ENCODE data around the gene UNC5B. TPM values are rescaled to one million over a fixed set of nuclear protein-coding genes. Genes with fewer than 3 reads are reported as not detected.
A peak's percentile ranks its signal among the peaks of the same experiment; 100 is the strongest.

Gene UNC5B
- total and polyA plus RNA-seq, 4 donors: 2.9 to 13.0 (median 8.5) TPM

- no peak overlapping the region for H3K27ac ChIP-seq (ENCODE audit: low read depth in 1 of 2, low read length in 2 of 2)
- no peaks in the 10 kb centered on the region for H3K27me3 ChIP-seq (ENCODE audit: control insufficient read depth in 1 of 2, insufficient read depth in 2 of 2, low read length in 1 of 2)
- H3K4me1 ChIP-seq (ENCODE audit: control insufficient read depth in 1 of 2, insufficient read depth in 2 of 2, low read length in 2 of 2): no peaks in the 10 kb centered on the region
- intact Hi-C loops (cut with DNase I): no loop called here
- H3K36me3 ChIP-seq (ENCODE audit: control insufficient read depth in 1 of 2, insufficient read depth in 2 of 2, low read length in 1 of 2): no peaks in the 10 kb centered on the region
- DNase-seq: no peak
- WGBS, 2 donors: 87 to 91% methylated on average over 7 to 8 of the region's 8 CpGs
- ATAC-seq (ENCODE audit: low FRiP score): no peak
- H3K9me3 ChIP-seq (ENCODE audit: control insufficient read depth, low read length): no peaks in the 10 kb centered on the region
- no peak overlapping the region for H3K4me3 ChIP-seq (ENCODE audit: low read length in 2 of 2)
Measured at GRCh38 chr10:71256661-71257318, 44.4 kb downstream of the UNC5B start.

DNA sequence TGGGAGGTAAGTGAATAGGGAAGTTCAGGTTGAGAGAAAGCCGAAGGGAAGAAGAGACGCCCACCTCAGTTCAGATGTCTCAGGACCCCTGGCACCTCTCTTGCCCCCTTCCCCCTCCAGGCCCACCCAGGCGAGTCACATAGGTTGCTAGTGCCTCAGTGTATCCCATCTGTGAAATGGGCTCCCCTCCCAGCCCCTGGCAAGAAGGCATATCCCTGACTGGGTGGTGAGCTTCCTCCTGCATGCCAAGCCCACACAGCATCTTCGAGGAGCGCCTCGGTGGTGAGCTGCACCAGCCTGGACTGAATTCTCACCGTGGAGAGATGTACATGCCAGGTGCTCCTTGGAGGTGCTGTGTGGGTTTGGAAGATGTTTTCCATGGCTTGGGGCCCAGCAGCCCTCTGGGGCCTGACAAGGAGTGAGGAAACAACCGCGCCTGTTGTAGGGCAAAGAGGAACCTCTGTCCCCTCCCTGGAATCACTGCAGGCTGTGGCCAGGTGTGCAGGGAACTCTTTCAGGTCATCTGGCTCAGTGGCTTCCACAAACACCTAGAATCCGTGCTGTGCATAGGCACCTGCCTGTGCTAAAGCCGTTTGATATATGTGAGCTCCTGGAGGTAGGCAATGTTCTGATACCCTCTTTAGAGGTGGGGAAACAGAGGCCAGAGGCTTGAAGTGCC, 45.1 kb downstream of the UNC5B start:
- ATAC-seq (ENCODE audit: low FRiP score) (no peak), DNase-seq (no peak)
- intact Hi-C loops (cut with DNase I): no loop called here
- H3K36me3 ChIP-seq (ENCODE audit: control insufficient read depth in 1 of 2, insufficient read depth in 2 of 2, low read length in 1 of 2): no peaks in the 10 kb centered on the region
- 90 to 96% methylated on average over 11 of the region's 11 CpGs for WGBS, 2 donors
- H3K4me3 ChIP-seq (ENCODE audit: low read length in 2 of 2): no peak overlapping the region
- no peaks in the 10 kb centered on the region for H3K4me1 ChIP-seq (ENCODE audit: control insufficient read depth in 1 of 2, insufficient read depth in 2 of 2, low read length in 2 of 2)
- H3K9me3 ChIP-seq (ENCODE audit: control insufficient read depth, low read length): no peaks in the 10 kb centered on the region
- no peak overlapping the region for H3K27ac ChIP-seq (ENCODE audit: low read depth in 1 of 2, low read length in 2 of 2)
- H3K27me3 ChIP-seq (ENCODE audit: control insufficient read depth in 1 of 2, insufficient read depth in 2 of 2, low read length in 1 of 2): no peaks in the 10 kb centered on the region

- no peak for ATAC-seq (ENCODE audit: low FRiP score)
- 95 to 96% methylated on average over 4 of the region's 4 CpGs for WGBS, 2 donors
- no peak for DNase-seq
- no peak overlapping the region for H3K27ac ChIP-seq (ENCODE audit: low read depth in 1 of 2, low read length in 2 of 2)
- no peaks in the 10 kb centered on the region for H3K36me3 ChIP-seq (ENCODE audit: control insufficient read depth in 1 of 2, insufficient read depth in 2 of 2, low read length in 1 of 2)
- no peaks in the 10 kb centered on the region for H3K4me1 ChIP-seq (ENCODE audit: control insufficient read depth in 1 of 2, insufficient read depth in 2 of 2, low read length in 2 of 2)
- H3K4me3 ChIP-seq (ENCODE audit: low read length in 2 of 2): no peak overlapping the region
- no peaks in the 10 kb centered on the region for H3K9me3 ChIP-seq (ENCODE audit: control insufficient read depth, low read length)
- intact Hi-C loops (cut with DNase I): no loop called here
- H3K27me3 ChIP-seq (ENCODE audit: control insufficient read depth in 1 of 2, insufficient read depth in 2 of 2, low read length in 1 of 2): no peaks in the 10 kb centered on the region
Measured at GRCh38 chr10:71258046-71258445, 45.7 kb downstream of the UNC5B start.

- H3K4me3 ChIP-seq (ENCODE audit: low read length in 2 of 2): no peak overlapping the region
- no peaks in the 10 kb centered on the region for H3K27me3 ChIP-seq (ENCODE audit: control insufficient read depth in 1 of 2, insufficient read depth in 2 of 2, low read length in 1 of 2)
- H3K36me3 ChIP-seq (ENCODE audit: control insufficient read depth in 1 of 2, insufficient read depth in 2 of 2, low read length in 1 of 2): no peaks in the 10 kb centered on the region
- no peaks in the 10 kb centered on the region for H3K4me1 ChIP-seq (ENCODE audit: control insufficient read depth in 1 of 2, insufficient read depth in 2 of 2, low read length in 2 of 2)
- DNase-seq (no peak), ATAC-seq (ENCODE audit: low FRiP score) (no peak)
- H3K9me3 ChIP-seq (ENCODE audit: control insufficient read depth, low read length): no peaks in the 10 kb centered on the region
- intact Hi-C loops (cut with DNase I): no loop called here
- WGBS, 2 donors: 96 to 97% methylated on average over 9 of the region's 9 CpGs
- no peak overlapping the region for H3K27ac ChIP-seq (ENCODE audit: low read depth in 1 of 2, low read length in 2 of 2)
Measured at GRCh38 chr10:71258446-71259145, 46.2 kb downstream of the UNC5B start.

- no peaks in the 10 kb centered on the region for H3K4me1 ChIP-seq (ENCODE audit: control insufficient read depth in 1 of 2, insufficient read depth in 2 of 2, low read length in 2 of 2)
- intact Hi-C loops (cut with DNase I): no loop called here
- H3K4me3 ChIP-seq (ENCODE audit: low read length in 2 of 2): no peak overlapping the region
Measured at GRCh38 chr10:71259282-71259681, 46.9 kb downstream of the UNC5B start.

GRCh38 chr10:71259815-71260501, 47.6 kb downstream of the UNC5B start:
- no peaks in the 10 kb centered on the region for H3K27me3 ChIP-seq (ENCODE audit: control insufficient read depth in 1 of 2, insufficient read depth in 2 of 2, low read length in 1 of 2)
- DNase-seq (no peak), ATAC-seq (ENCODE audit: low FRiP score) (no peak)
- intact Hi-C loops (cut with DNase I): loop anchor here in 1 of 2 donors (2.0 kb wide), 1 partner anchor 47 kb away; the partner anchor contains the start of gene UNC5B
- no peaks in the 10 kb centered on the region for H3K36me3 ChIP-seq (ENCODE audit: control insufficient read depth in 1 of 2, insufficient read depth in 2 of 2, low read length in 1 of 2)
- 45 to 47% methylated on average over 13 of the region's 13 CpGs for WGBS, 2 donors
- no peaks in the 10 kb centered on the region for H3K9me3 ChIP-seq (ENCODE audit: control insufficient read depth, low read length)
- no peaks in the 10 kb centered on the region for H3K4me1 ChIP-seq (ENCODE audit: control insufficient read depth in 1 of 2, insufficient read depth in 2 of 2, low read length in 2 of 2)
- H3K27ac ChIP-seq (ENCODE audit: low read depth in 1 of 2, low read length in 2 of 2): no peak overlapping the region
- H3K4me3 ChIP-seq (ENCODE audit: low read length in 2 of 2): no peak overlapping the region

More at GRCh38 chr10:71259282-71259681, 46.9 kb downstream of the UNC5B start:
- ATAC-seq (ENCODE audit: low FRiP score) (no peak), DNase-seq (no peak)
- Histone ChIP-seq H3K27me3 (ENCODE audit: control insufficient read depth in 1 of 2, insufficient read depth in 2 of 2, low read length in 1 of 2) (no peaks in the 10 kb centered on the region), H3K9me3 (ENCODE audit: control insufficient read depth, low read length) (no peaks in the 10 kb centered on the region), H3K36me3 (ENCODE audit: control insufficient read depth in 1 of 2, insufficient read depth in 2 of 2, low read length in 1 of 2) (no peaks in the 10 kb centered on the region), H3K27ac (ENCODE audit: low read depth in 1 of 2, low read length in 2 of 2) (no peak overlapping the region)
- WGBS, 2 donors: 91 to 92% methylated on average over 7 of the region's 7 CpGs

DNA sequence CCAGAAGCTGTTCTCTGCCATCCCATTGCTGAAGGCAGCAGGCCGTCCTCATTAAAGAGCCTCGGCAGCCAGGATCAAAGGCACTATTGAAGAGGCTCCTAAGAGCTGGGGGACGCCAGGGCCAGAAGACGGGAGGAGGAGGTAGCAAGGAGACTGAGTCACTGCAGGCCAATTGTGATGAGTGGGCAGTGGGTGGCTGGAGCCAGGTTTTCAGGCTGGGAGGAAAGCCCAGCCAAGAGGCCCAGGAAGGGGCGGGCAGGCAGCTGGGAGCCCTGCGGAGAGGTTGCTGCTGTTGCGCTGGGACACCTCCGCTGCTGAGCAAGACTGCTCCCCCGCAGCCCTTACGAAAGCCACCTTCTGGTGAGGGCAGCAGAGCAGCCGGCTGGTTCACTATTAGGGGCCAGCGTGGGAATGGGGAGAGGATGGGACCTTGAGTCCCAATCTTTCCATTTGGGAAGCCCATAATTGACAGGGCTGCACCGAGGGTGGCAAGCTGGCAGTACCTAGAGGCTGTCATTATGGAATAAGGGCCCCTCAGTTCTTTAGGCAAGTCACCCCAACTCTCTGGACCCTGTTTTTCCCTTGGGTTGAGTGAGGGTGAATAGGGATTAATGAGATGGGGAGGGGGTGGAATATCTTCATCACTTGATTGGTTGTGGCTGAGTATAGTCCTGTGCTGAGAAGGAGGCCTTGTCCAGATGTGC, 48.4 kb downstream of the UNC5B start:
- ATAC-seq (ENCODE audit: low FRiP score) (no peak), DNase-seq (peak; percentile 80 to 88)
- Histone ChIP-seq H3K9me3 (ENCODE audit: control insufficient read depth, low read length) (no peaks in the 10 kb centered on the region), H3K36me3 (ENCODE audit: control insufficient read depth in 1 of 2, insufficient read depth in 2 of 2, low read length in 1 of 2) (no peaks in the 10 kb centered on the region), H3K4me3 (ENCODE audit: low read length in 2 of 2) (no peak overlapping the region), H3K4me1 (ENCODE audit: control insufficient read depth in 1 of 2, insufficient read depth in 2 of 2, low read length in 2 of 2) (no peaks in the 10 kb centered on the region), H3K27ac (ENCODE audit: low read depth in 1 of 2, low read length in 2 of 2) (peak overlapping the region in 1 of 2 donors; percentile 11), H3K27me3 (ENCODE audit: control insufficient read depth in 1 of 2, insufficient read depth in 2 of 2, low read length in 1 of 2) (no peaks in the 10 kb centered on the region)
- intact Hi-C loops (cut with DNase I): loop anchor here in 1 of 2 donors (2.0 kb wide), 1 partner anchor 48 kb away; the partner anchor contains the start of gene UNC5B
- WGBS, 2 donors: 29 to 35% methylated on average over 13 of the region's 13 CpGs

DNA sequence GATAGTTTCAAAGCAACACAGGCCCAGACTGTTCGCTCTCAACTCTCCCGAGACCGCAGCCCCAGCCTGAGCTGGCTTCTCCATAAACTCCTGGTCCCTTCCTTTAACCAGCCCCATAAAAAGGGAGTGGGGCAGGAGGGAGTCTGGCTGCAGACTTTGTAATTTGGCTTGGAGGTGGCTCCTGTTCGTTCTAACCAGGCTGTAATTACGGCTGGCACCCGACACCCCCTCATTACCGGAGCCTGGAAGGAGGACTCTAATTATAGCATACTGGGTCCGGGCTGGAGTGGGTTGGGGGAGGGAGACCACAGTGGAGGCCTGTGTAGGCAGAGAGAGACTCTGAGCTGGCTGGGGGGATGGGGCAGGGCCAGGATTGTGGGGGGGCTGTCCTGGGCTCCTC, 49.7 kb downstream of the UNC5B start:
- Histone ChIP-seq H3K27ac (ENCODE audit: low read depth in 1 of 2, low read length in 2 of 2) (no peak overlapping the region), H3K36me3 (ENCODE audit: control insufficient read depth in 1 of 2, insufficient read depth in 2 of 2, low read length in 1 of 2) (no peaks in the 10 kb centered on the region), H3K9me3 (ENCODE audit: control insufficient read depth, low read length) (no peaks in the 10 kb centered on the region), H3K4me1 (ENCODE audit: control insufficient read depth in 1 of 2, insufficient read depth in 2 of 2, low read length in 2 of 2) (no peaks in the 10 kb centered on the region), H3K27me3 (ENCODE audit: control insufficient read depth in 1 of 2, insufficient read depth in 2 of 2, low read length in 1 of 2) (no peaks in the 10 kb centered on the region), H3K4me3 (ENCODE audit: low read length in 2 of 2) (no peak overlapping the region)
- intact Hi-C loops (cut with DNase I): no loop called here
- DNase-seq (no peak), ATAC-seq (ENCODE audit: low FRiP score) (no peak)
- 70 to 80% methylated on average over 8 of the region's 8 CpGs for WGBS, 2 donors
